ENCODE measurements around the gene TMEM18.

- no peak for TF ChIP-seq CTCF (IDR thresholded peaks at IDR 0.05)
- TF ChIP-seq POLR2A (IDR thresholded peaks at IDR 0.05), result no peak
Observed at GRCh38 chr2:651951-652373, 25.2 kb downstream of the TMEM18 start.
